GM12891 (cell line): ENCODE results near the gene SGCB.

Experiments used
- DNase-seq: peaks from one replicate; pipeline ENCODE4 v3.0.0; 2011; ENCODE audit warnings: low spot score; ENCODE audit not compliant: insufficient read length
- FAIRE-seq: peaks from 2 replicates; lab custom pipeline; 2011; peaks lifted over from hg19 to GRCh38; lab: Jason Lieb, UNC
- PAX5 ChIP-seq: IDR thresholded peaks from 2 replicates; pipeline ENCODE4 v1.6.1; 2011; ENCODE audit warnings: low read length, moderate library complexity, mild to moderate bottlenecking; ENCODE audit not compliant: insufficient read depth, severe bottlenecking
- POLR2A ChIP-seq: IDR thresholded peaks from 2 replicates; pipeline ENCODE4 v1.6.1; 2011; ENCODE audit warnings: low read depth, low read length, control low read depth
- POLR2AphosphoS5 ChIP-seq: IDR thresholded peaks from 2 replicates; pipeline ENCODE4 v1.6.1; 2011; ENCODE audit warnings: low read depth, low read length, control low read depth
- POU2F2 ChIP-seq: IDR thresholded peaks from 2 replicates; pipeline ENCODE4 v1.6.1; 2011; ENCODE audit warnings: low read depth, mild to moderate bottlenecking, control low read depth, low read length, moderate library complexity
- SPI1 ChIP-seq: IDR thresholded peaks from 2 replicates; pipeline ENCODE4 v1.6.1; 2011; ENCODE audit warnings: low read depth, low read length, control low read depth
- TAF1 ChIP-seq: IDR thresholded peaks from 2 replicates; pipeline ENCODE4 v1.6.1; 2011; ENCODE audit warnings: low read depth, low read length, control low read depth

SGCB gene

DNA sequence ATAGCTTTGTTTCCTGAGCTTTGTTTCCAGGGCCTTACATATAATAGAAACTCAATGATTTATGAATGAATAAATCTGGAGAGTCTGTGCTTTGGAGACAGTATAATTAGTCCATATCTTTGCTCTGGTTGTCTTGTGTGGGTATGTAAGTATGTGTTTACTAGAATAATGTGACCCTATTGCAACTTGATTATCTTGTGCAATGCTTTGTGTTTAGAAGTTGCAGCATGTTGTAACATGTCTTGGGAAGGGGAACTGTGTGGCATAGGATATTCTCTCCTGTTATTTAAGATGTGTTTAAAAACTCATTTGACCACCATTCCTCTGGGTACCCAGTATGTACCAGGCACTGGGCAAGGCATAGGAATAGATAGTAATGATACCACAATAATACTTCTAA, 19.1 kb upstream of the SGCB start:
- DNase-seq (no peak), FAIRE-seq (no peak)
- TF ChIP-seq POU2F2 (no peak), PAX5 (no peak), TAF1 (no peak)

DNA sequence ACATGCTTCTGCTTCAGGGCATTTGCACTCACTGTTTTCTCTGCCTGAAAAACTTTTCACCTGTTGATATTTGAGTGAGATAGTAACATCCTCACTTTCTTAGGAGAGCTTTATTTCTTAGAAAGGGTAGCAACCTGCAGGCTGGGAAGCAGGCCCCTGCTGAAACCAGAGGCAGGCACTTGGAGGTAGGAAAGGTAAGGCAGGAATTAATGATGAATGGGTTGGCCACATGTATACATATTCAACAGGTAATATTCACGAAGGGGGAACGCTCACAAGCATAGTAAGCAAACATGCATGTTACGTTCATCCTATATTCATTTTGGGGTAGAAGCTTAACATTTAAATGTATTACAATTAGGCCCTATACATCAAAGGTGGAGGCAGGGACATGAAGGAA, 16.2 kb upstream of the SGCB start:
- TF ChIP-seq PAX5 (no peak), POLR2A (no peak), POLR2AphosphoS5 (no peak), SPI1 (no peak), POU2F2 (no peak), TAF1 (no peak)
- DNase-seq: no peak
- FAIRE-seq: no peak

- TF ChIP-seq PAX5 (no peak), POLR2A (no peak), SPI1 (no peak), POLR2AphosphoS5 (no peak), POU2F2 (no peak)
- FAIRE-seq: no peak
- DNase-seq: peak; percentile 12
Observed at GRCh38 chr4:52052475-52052780, 14.3 kb upstream of the SGCB start.

- TF ChIP-seq POLR2A: no peak
- no peak for TF ChIP-seq POLR2AphosphoS5
- TF ChIP-seq POU2F2: no peak
- no peak for TF ChIP-seq SPI1
- no peak for TF ChIP-seq TAF1
- DNase-seq: peak; percentile 32
- FAIRE-seq: peak; percentile 79
Observed at GRCh38 chr4:52051615-52052474, 13.7 kb upstream of the SGCB start.

- peak; percentile 16 for DNase-seq
- FAIRE-seq: no peak
- TF ChIP-seq TAF1 (no peak), PAX5 (no peak), SPI1 (no peak), POLR2A (no peak), POLR2AphosphoS5 (no peak), POU2F2 (no peak)
Observed at GRCh38 chr4:52051213-52051614, 13.1 kb upstream of the SGCB start, which contains the start of gene SPATA18. Gene SPATA18, plus strand, starts transcription at chr4:52051304. Its CDS starts 401 bp downstream, at chr4:52051705.

- FAIRE-seq: no peak
- TF ChIP-seq POU2F2: no peak
- no peak for TF ChIP-seq POLR2AphosphoS5
- no peak for TF ChIP-seq SPI1
- TF ChIP-seq POLR2A: no peak
- no peak for TF ChIP-seq PAX5
- TF ChIP-seq TAF1: no peak
- DNase-seq: no peak
Observed at GRCh38 chr4:52049266-52049665, 11.2 kb upstream of the SGCB start.

GRCh38 chr4:52045028-52045427, 6.9 kb upstream of the SGCB start:
- no peak for DNase-seq
- FAIRE-seq: no peak
- TF ChIP-seq SPI1 (no peak), POLR2A (no peak), POLR2AphosphoS5 (no peak), POU2F2 (no peak), TAF1 (no peak), PAX5 (no peak)

DNA sequence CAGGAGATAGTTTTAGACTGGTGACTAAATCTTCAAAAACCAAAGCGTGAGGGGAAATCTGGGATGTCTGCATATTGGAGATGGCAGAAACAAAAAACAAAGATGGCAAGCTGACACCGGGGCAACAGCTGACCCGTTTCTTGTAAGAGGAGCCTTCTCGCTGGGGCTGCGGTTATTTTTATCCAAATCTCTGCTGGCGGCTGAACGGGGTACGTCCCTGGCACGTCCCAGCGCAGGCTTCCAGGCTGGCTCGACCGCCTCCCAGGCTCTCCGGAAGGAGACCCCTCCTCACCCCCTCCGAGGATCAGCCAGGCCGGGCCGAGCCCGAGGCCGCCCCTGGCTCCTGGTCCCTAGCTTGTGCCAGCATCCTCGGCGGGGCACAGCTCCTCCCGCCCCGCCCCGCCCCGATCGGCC, 403 bp downstream of the SGCB start:
- DNase-seq: no peak
- FAIRE-seq: no peak
- TF ChIP-seq POLR2AphosphoS5 (no peak), POLR2A (no peak), TAF1 (no peak), SPI1 (no peak), PAX5 (no peak), POU2F2 (no peak)

DNA sequence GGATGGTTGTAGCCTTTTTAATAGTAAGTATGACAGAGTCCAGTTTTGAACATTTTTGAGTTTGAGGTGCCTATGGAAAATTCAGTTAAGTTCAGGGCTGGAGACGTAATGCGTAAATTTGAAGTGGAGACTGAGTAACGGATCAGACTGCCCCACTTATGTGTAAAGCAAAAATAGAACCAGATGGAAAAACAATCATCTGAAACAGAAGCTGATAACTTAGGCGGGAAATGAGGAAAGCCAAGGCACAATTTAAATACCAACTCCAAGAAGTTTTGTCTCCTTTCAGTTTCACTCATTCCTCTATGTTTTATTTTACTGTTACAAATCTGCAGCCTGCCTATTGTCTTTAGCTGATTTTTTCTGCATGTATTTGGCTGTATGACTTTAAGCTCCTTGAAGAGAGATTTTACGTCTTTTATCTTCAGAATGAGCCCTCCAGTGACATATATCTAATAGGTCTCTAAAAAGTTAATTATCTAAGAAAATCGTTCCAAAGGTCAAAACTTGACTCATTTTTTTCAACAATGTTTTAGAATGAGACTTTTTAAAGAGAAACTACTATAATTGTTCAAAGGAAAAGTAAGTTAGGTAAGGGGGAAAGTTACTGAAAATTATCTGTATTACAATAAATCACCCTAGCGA, 1.1 kb downstream of the SGCB start:
- FAIRE-seq: no peak
- TF ChIP-seq POLR2AphosphoS5 (no peak), PAX5 (no peak), POU2F2 (no peak), POLR2A (no peak)
- no peak for DNase-seq

DNA sequence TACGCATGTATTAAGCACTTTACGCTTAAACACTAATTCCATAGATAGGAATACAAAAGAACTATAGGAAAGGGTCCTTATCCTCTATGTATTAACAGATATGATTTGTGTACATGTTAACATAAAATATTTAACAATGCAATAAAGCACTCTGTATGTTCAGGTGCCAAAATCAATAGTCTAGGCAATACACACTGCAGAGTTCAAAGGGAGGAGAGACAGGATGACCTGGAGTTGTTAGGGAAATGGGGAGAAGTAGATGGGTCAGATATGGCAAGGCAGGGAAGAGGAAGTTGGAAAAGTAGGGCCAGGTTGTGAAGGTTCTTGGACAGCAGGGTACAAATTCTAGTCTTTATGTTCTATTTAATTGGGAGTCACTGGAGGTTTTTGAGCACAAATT, 2.9 kb downstream of the SGCB start:
- no peak for FAIRE-seq
- TF ChIP-seq SPI1 (no peak), POLR2A (no peak)
- DNase-seq: no peak
